H1 (cell line): Measurements from ENCODE around the gene RAB21. TPM values are rescaled to one million over a fixed set of nuclear protein-coding genes. Genes with fewer than 3 reads are reported as not detected.

ENCODE experiments used
- POU5F1 ChIP-seq: IDR thresholded peaks from 2 replicates; pipeline ENCODE4 v1.6.1; 2011; ENCODE audit warnings: low read depth, mild to moderate bottlenecking, low read length, moderate library complexity
- RAD21 ChIP-seq, 2 experiments: IDR thresholded peaks in 1 of 2; conservative IDR thresholded peaks in 1 of 2; 2 replicates each; pipeline ENCODE4 v1.6.1; 2011; ENCODE audit warnings: low read depth in 2 of 2, low read length in 2 of 2, improper control_type of control experiment in 1 of 2, inconsistent platforms in 1 of 2, mild to moderate bottlenecking in 1 of 2, moderate library complexity in 1 of 2
- polyA plus RNA-seq, 7 experiments: library from polyadenylated mRNA; depleted of rRNA in 3 of 7; stranded (reverse) in 5 of 7; unstranded in 2 of 7; fragments of >200 nt in 5 of 7; fragments of 200-250 nt in 2 of 7; gene quantifications; 1 replicate in 5 of 7; 2 replicates in 1 of 7; 4 replicates in 1 of 7; pipeline versions ENCODE4 v1.2.1 to v1.2.3, GENCODE V29; 2011 to 2013; ENCODE audit warnings: missing spikeins in 2 of 7, mixed read lengths in 2 of 7
- total RNA-seq: library from RNA; stranded (reverse); fragmentation: NEBNext Ultra II Directional; extraction: Animal tissue kit (Norgen Biotek cat#: 25700); gene quantifications from 2 replicates; pipeline ENCODE4 v1.2.1, GENCODE V29; 2021

RAB21 gene
- total and polyA plus RNA-seq, 2 of the 8 experiments (the other 6 are each of a cell fraction or from before 2014, with no cell fraction given) = 1.2 to 47.2 TPM

DNA sequence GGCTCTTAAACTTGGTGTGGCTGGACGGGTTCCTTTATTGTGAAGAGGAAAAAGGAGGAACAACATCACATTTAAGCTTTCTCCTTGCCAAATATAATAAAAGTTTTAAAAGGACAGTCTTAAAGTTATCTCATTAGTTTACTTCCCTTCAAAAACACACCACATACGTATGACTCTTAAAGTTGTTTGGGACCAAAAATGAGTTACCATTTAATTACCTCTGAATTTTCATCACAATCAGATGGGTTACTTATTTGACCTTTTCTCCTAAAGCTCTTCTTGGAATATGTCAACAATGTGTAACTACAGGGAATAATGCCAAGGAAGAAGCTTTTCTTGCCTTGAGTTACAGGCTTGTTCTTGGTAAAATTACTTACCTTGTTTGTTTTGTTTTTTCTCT lies 16.4 kb downstream of the RAB21 start (continued):
- TF ChIP-seq RAD21 (IDR thresholded peaks at IDR 0.05 in 1 of 2, conservative IDR thresholded peaks at IDR 0.05 in 1 of 2; ENCODE audit: low read depth in 2 of 2, low read length in 2 of 2) (no peak), POU5F1 (no peak)
